LNCaP clone FGC (cell line): ENCODE results near the gene CDS1.

ENCODE experiments used
- DNase-seq: peaks from one replicate; pipeline ENCODE4 v3.0.0-alpha.2; 2011; ENCODE audit warnings: low read depth
- H3K4me3 ChIP-seq: 2 replicates; pipeline ENCODE4 v1.5.1; 2011; ENCODE audit warnings: mild to moderate bottlenecking, low read depth, low read length, control low read depth
- CTCF ChIP-seq: IDR thresholded peaks from 2 replicates; pipeline ENCODE4 v1.5.1; 2012; ENCODE audit warnings: mild to moderate bottlenecking; ENCODE audit not compliant: control insufficient read depth, insufficient read depth; ENCODE audit errors: extremely low read depth

The CDS1 gene

GRCh38 chr4:84699001-84699671 is 116.2 kb downstream of the CDS1 start:
- no peak for TF ChIP-seq CTCF
- no peak overlapping the region for H3K4me3 ChIP-seq
- no peak for DNase-seq
